CD14-positive monocyte (primary cell): ENCODE data around the gene CREB5. TPM values are rescaled to one million over a fixed set of nuclear protein-coding genes. Genes with fewer than 3 reads are reported as not detected.

Experiments
- DNase-seq, 3 donors: peaks; one replicate each; pipeline ENCODE4 v3.0.0-alpha.2; 2011 to 2022
- H2AFZ ChIP-seq: 2 replicates; pipeline ENCODE4 v1.6.0; 2012; ENCODE audit warnings: mild to moderate bottlenecking, low read depth, low read length, inconsistent platforms; ENCODE audit not compliant: insufficient read depth, poor library complexity, severe bottlenecking
- H3K27ac ChIP-seq, 2 donors: 1 replicate in 1 of 2; 2 replicates in 1 of 2; pipeline ENCODE4 v1.5.1; 2012 to 2013; ENCODE audit warnings: low read length in 2 of 2, control low read depth in 1 of 2, inconsistent platforms in 1 of 2, low read depth in 1 of 2, mild to moderate bottlenecking in 1 of 2
- H3K27me3 ChIP-seq, 2 donors: one replicate each; pipeline versions ENCODE4 v1.6.0 to v1.6.1; 2011 to 2013; ENCODE audit warnings: low read length in 2 of 2; ENCODE audit not compliant: control insufficient read depth in 2 of 2, insufficient read depth in 2 of 2
- H3K36me3 ChIP-seq, 2 donors: replicated peaks in 1 of 2; 1 replicate in 1 of 2; 2 replicates in 1 of 2; pipeline versions ENCODE4 v1.5.1 to v1.6.1; 2012 to 2013; ENCODE audit warnings: low read length in 2 of 2, control low read depth in 1 of 2, inconsistent platforms in 1 of 2, mild to moderate bottlenecking in 1 of 2; ENCODE audit not compliant: insufficient read depth in 2 of 2, control insufficient read depth in 1 of 2
- H3K4me1 ChIP-seq, 2 donors: 1 replicate in 1 of 2; 2 replicates in 1 of 2; pipeline versions ENCODE4 v1.5.1 to v1.6.1; 2012 to 2013; ENCODE audit warnings: low read length in 2 of 2, control low read depth in 1 of 2, inconsistent platforms in 1 of 2, mild to moderate bottlenecking in 1 of 2, moderate library complexity in 1 of 2; ENCODE audit not compliant: insufficient read depth in 2 of 2, control insufficient read depth in 1 of 2
- H3K4me2 ChIP-seq: replicated peaks from 2 replicates; pipeline ENCODE3; 2012; ENCODE audit warnings: low read length, moderate library complexity, mild to moderate bottlenecking; ENCODE audit not compliant: poor library complexity, severe bottlenecking; ENCODE audit errors: extremely low read depth
- H3K4me3 ChIP-seq, 3 experiments: fragments of 200-600 bp in 1 of 3; sonication (generic) in 1 of 3; replicated peaks in 1 of 3; 1 replicate in 2 of 3; 2 replicates in 1 of 3; pipeline ENCODE4 v1.5.1; 2011 to 2013; ENCODE audit warnings: low read length in 3 of 3, mild to moderate bottlenecking in 3 of 3, control low read depth in 2 of 3, low read depth in 2 of 3, inconsistent platforms in 1 of 3, moderate library complexity in 1 of 3
- H3K79me2 ChIP-seq: 2 replicates; pipeline ENCODE4 v1.6.0; 2012; ENCODE audit warnings: mild to moderate bottlenecking, control low read depth, inconsistent platforms, low read length, moderate library complexity; ENCODE audit not compliant: insufficient read depth
- H3K9ac ChIP-seq: 2 replicates; pipeline ENCODE4 v1.6.0; 2017; ENCODE audit warnings: low read length, mild to moderate bottlenecking; ENCODE audit not compliant: insufficient read depth, poor library complexity, severe bottlenecking
- H3K9me3 ChIP-seq, 2 donors: replicated peaks in 1 of 2; 1 replicate in 1 of 2; 2 replicates in 1 of 2; pipeline versions ENCODE4 v1.5.1 to v1.6.1; 2012 to 2013; ENCODE audit warnings: low read length in 2 of 2, control low read depth in 1 of 2; ENCODE audit not compliant: control insufficient read depth in 1 of 2, insufficient read depth in 1 of 2
- H4K20me1 ChIP-seq: 2 replicates; pipeline ENCODE4 v1.6.0; 2012; ENCODE audit warnings: mild to moderate bottlenecking, low read length, control low read depth, moderate library complexity; ENCODE audit not compliant: insufficient read depth
- H3K27ac Mint-ChIP-seq, 7 donors: one replicate each; pipeline ENCODE4 v1.8.0; 2020; ENCODE audit warnings: mild to moderate bottlenecking in 7 of 7, mixed read lengths in 7 of 7, moderate library complexity in 6 of 7, inconsistent platforms in 2 of 7
- H3K27me3 Mint-ChIP-seq, 3 donors: one replicate each; pipeline ENCODE4 v1.8.0; 2021 to 2022; ENCODE audit warnings: low read depth in 3 of 3, mild to moderate bottlenecking in 3 of 3, mixed read lengths in 3 of 3, moderate library complexity in 3 of 3, inconsistent platforms in 1 of 3
- H3K36me3 Mint-ChIP-seq, 2 donors: one replicate each; pipeline ENCODE4 v1.8.0; 2020; ENCODE audit warnings: mixed read lengths in 2 of 2, inconsistent platforms in 1 of 2, mild to moderate bottlenecking in 1 of 2
- H3K4me1 Mint-ChIP-seq: one replicate; pipeline ENCODE4 v1.8.0; 2020; ENCODE audit warnings: mild to moderate bottlenecking, mixed read lengths
- H3K4me3 Mint-ChIP-seq, 2 donors: one replicate each; pipeline ENCODE4 v1.8.0; 2020; ENCODE audit warnings: mild to moderate bottlenecking in 2 of 2, mixed read lengths in 2 of 2, moderate library complexity in 1 of 2
- H3K9me3 Mint-ChIP-seq, 7 donors: one replicate each; pipeline ENCODE4 v1.8.0; 2020 to 2022; ENCODE audit warnings: mixed read lengths in 7 of 7, mild to moderate bottlenecking in 6 of 7, moderate library complexity in 6 of 7, inconsistent platforms in 2 of 7
- WGBS: methylation state at CpG from one replicate; pipeline ENCODE4 v1.1.5; 2013; ENCODE audit warnings: missing lambda C conversion rate; ENCODE audit not compliant: insufficient coverage; 5-methylcytosine and 5-hydroxymethylcytosine counted together
- intact Hi-C, 2 donors: fragments of 100-400 bp; cut with micrococcal nuclease; formaldehyde crosslinking; loops; one replicate each; pipeline versions ENCODE4 v1.15.0 to v1.15.1; 2023
- polyA plus RNA-seq, 3 donors: library from polyadenylated mRNA; depleted of rRNA in 1 of 3; unstranded in 2 of 3; stranded (reverse) in 1 of 3; fragments of 300-500 nt in 2 of 3; fragments of >200 nt in 1 of 3; fragmentation: Illumina TruSeq in 2 of 3; gene quantifications; 1 replicate in 2 of 3; 2 replicates in 1 of 3; pipeline ENCODE4 v1.2.3, GENCODE V29; 2012 to 2021
- TF ChIP-seq, protein P1 (sequence below): fragments of 200-600 bp; IDR thresholded peaks from one replicate; pipeline ENCODE4 v1.8.0; 2022; ENCODE audit warnings: antibody characterized with exemption, mild to moderate bottlenecking

CREB5 gene
- polyA plus RNA-seq, 3 donors = 25.1 to 72.3 (median 44.2) TPM

DNA sequence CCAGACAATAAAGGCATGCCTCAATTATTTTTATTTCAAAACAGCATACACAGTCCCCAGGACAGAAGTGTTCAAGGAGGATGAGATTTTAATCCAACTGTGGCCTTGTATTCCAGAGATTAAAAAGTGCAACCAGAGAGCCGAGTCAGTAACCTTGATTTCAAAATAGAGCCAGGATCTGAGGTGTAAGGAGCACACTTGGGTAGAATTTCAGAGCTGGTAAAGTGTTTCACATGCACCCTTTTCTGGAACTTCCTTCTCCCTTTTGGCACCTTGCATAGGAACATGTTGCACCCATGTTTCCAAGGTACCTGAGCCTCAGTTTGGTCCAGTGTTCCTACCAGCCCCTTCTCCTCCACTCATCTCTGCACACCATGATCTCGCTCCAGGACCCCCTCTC, 320.7 kb downstream of the CREB5 start:
- Histone ChIP-seq H3K36me3 (peaks cover 7 to 66% of the 10 kb centered on the region in 2 donors), H3K9ac (no peak overlapping the region), H3K9me3 (no peaks in the 10 kb centered on the region), H3K4me3 (no peak overlapping the region), H3K4me2 (no peak overlapping the region), H3K4me1 (no peaks in the 10 kb centered on the region), H3K27ac (no peak overlapping the region), H4K20me1 (peaks cover 99% of the 10 kb centered on the region), H2AFZ (no peak overlapping the region), H3K79me2 (no peaks in the 10 kb centered on the region), H3K27me3 (no peaks in the 10 kb centered on the region)
- peaks cover 69% of the 10 kb centered on the region in 2 donors for H3K36me3 Mint-ChIP-seq
- DNase-seq = no peak
- peaks cover 1% of the 10 kb centered on the region for H3K4me1 Mint-ChIP-seq
- no peak overlapping the region for H3K4me3 Mint-ChIP-seq
- intact Hi-C loops = no loop called here
- peaks cover 0 to 1% (median 0%) of the 10 kb centered on the region in 7 donors for H3K9me3 Mint-ChIP-seq
- H3K27me3 Mint-ChIP-seq = peaks cover 0 to 10% (median 4%) of the 10 kb centered on the region in 3 donors
- peak overlapping the region in 2 of 7 donors; percentile 9 to 64 for H3K27ac Mint-ChIP-seq
- 86% methylated on average over 2 of the region's 2 CpGs for WGBS
- TF ChIP-seq, protein P1, sequence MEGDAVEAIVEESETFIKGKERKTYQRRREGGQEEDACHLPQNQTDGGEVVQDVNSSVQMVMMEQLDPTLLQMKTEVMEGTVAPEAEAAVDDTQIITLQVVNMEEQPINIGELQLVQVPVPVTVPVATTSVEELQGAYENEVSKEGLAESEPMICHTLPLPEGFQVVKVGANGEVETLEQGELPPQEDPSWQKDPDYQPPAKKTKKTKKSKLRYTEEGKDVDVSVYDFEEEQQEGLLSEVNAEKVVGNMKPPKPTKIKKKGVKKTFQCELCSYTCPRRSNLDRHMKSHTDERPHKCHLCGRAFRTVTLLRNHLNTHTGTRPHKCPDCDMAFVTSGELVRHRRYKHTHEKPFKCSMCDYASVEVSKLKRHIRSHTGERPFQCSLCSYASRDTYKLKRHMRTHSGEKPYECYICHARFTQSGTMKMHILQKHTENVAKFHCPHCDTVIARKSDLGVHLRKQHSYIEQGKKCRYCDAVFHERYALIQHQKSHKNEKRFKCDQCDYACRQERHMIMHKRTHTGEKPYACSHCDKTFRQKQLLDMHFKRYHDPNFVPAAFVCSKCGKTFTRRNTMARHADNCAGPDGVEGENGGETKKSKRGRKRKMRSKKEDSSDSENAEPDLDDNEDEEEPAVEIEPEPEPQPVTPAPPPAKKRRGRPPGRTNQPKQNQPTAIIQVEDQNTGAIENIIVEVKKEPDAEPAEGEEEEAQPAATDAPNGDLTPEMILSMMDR = no peak

DNA sequence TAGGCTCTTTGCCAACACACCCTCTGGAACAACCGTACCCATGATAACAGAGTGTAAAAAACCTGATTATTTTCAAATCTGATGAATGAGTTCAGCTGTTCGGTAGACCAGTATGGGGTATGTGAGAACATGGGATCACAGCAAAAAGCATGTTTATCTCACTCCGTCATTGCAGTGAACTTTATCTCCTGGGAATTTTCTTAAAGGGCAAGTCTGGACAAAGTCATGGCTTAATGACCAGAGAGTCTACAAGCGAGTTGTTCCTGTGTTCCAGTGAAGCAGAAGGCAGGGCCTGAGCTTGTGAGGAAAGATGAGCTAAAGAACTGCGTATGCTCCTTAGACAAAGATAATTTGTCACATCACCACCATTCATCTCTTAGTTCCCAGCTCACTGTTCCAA, 326.1 kb downstream of the CREB5 start:
- peaks cover 0 to 4% (median 3%) of the 10 kb centered on the region in 3 donors for H3K27me3 Mint-ChIP-seq
- H3K36me3 Mint-ChIP-seq = peaks cover 46 to 67% of the 10 kb centered on the region in 2 donors

More for the DNA sequence above, 326.1 kb downstream of the CREB5 start:
- Histone ChIP-seq H3K9me3 (no peaks in the 10 kb centered on the region), H2AFZ (no peak overlapping the region), H3K27me3 (no peaks in the 10 kb centered on the region), H3K4me1 (no peaks in the 10 kb centered on the region), H3K36me3 (peaks cover 0 to 18% of the 10 kb centered on the region in 2 donors), H3K9ac (no peak overlapping the region), H3K27ac (no peak overlapping the region), H3K79me2 (no peaks in the 10 kb centered on the region), H3K4me2 (no peak overlapping the region), H3K4me3 (no peak overlapping the region), H4K20me1 (peaks cover 99% of the 10 kb centered on the region)
- WGBS = 100% methylated on average over 2 of the region's 5 CpGs
- intact Hi-C loops = no loop called here
- TF ChIP-seq, protein P1 = no peak
- H3K4me3 Mint-ChIP-seq = no peak overlapping the region
- DNase-seq = no peak
- no peak overlapping the region for H3K27ac Mint-ChIP-seq
- H3K4me1 Mint-ChIP-seq = no peaks in the 10 kb centered on the region
- peaks cover 0 to 4% (median 0%) of the 10 kb centered on the region in 7 donors for H3K9me3 Mint-ChIP-seq
